GM19452 (cell line): ENCODE data around the gene WWOX.
"Not testable (repeated sequence)": the region's sequence is repeated elsewhere in the genome, so short reads cannot be mapped to it uniquely, and the experiment has no call there.

ENCODE experiments used
- ATAC-seq: cut with Tn5 transposase; IDR thresholded peaks from one replicate; pipeline ENCODE4 v1.9.1; 2021; ENCODE audit not compliant: unreplicated experiment

Gene WWOX

GRCh38 chr16:78510496-78510895, 411.0 kb downstream of the WWOX start:
- peak; percentile 15 for ATAC-seq

- ATAC-seq = no peak
Measured at GRCh38 chr16:78513838-78514237, 414.4 kb downstream of the WWOX start.

- not testable (repeated sequence) for ATAC-seq
Measured at GRCh38 chr16:78514888-78515287, 415.4 kb downstream of the WWOX start.

GRCh38 chr16:78515421-78515820, 416.0 kb downstream of the WWOX start:
- ATAC-seq = no peak

GRCh38 chr16:78516006-78516736, 416.7 kb downstream of the WWOX start:
- no peak for ATAC-seq

GRCh38 chr16:78519896-78520295, 420.4 kb downstream of the WWOX start:
- no peak for ATAC-seq

- ATAC-seq = no peak
Measured at GRCh38 chr16:78520470-78520869, 421.0 kb downstream of the WWOX start.

- ATAC-seq = peak; percentile 90
Measured at GRCh38 chr16:78522327-78522726, 422.9 kb downstream of the WWOX start.

GRCh38 chr16:78523212-78523985, 423.9 kb downstream of the WWOX start:
- ATAC-seq = no peak

- ATAC-seq = no peak
Measured at GRCh38 chr16:78524066-78524595, 424.7 kb downstream of the WWOX start.

- no peak for ATAC-seq
Measured at GRCh38 chr16:78528265-78528664, 428.8 kb downstream of the WWOX start.

- no peak for ATAC-seq
Measured at GRCh38 chr16:78529881-78530280, 430.4 kb downstream of the WWOX start.

- ATAC-seq = no peak
Measured at GRCh38 chr16:78530283-78530682, 430.8 kb downstream of the WWOX start.

GRCh38 chr16:78535098-78535497, 435.6 kb downstream of the WWOX start:
- no peak for ATAC-seq

GRCh38 chr16:78537511-78537910, 438.1 kb downstream of the WWOX start:
- ATAC-seq = no peak

- ATAC-seq = no peak
Measured at GRCh38 chr16:78538292-78538691, 438.8 kb downstream of the WWOX start.

GRCh38 chr16:78538919-78539318, 439.5 kb downstream of the WWOX start:
- no peak for ATAC-seq

GRCh38 chr16:78542419-78542818, 443.0 kb downstream of the WWOX start:
- no peak for ATAC-seq

GRCh38 chr16:78543023-78543422, 443.6 kb downstream of the WWOX start:
- no peak for ATAC-seq

GRCh38 chr16:78549366-78549765, 449.9 kb downstream of the WWOX start:
- ATAC-seq = no peak

GRCh38 chr16:78551487-78552085, 452.1 kb downstream of the WWOX start:
- ATAC-seq = no peak
